K562 (cell line): Measurements from ENCODE around the gene MGAT4B. TPM values are rescaled to one million over a fixed set of nuclear protein-coding genes. Genes with fewer than 3 reads are reported as not detected.

Source experiments
- ARID1B ChIP-seq: fragments of 450-650 bp; IDR thresholded peaks from 2 replicates; pipeline ENCODE4 v1.6.1; 2016; ENCODE audit warnings: antibody characterized with exemption, mild to moderate bottlenecking, inconsistent platforms
- ARID4B ChIP-seq: sonication (generic); formaldehyde crosslinking; IDR thresholded peaks from 2 replicates; pipeline ENCODE4 v1.8.0; 2022; ENCODE audit warnings: mild to moderate bottlenecking, missing genetic modification reagents
- ATF6 ChIP-seq: sonication (generic); formaldehyde crosslinking; IDR thresholded peaks from 2 replicates; pipeline ENCODE4 v1.4.0; 2020; ENCODE audit warnings: mild to moderate bottlenecking, missing genetic modification reagents
- ATF7 ChIP-seq: fragments of 450-650 bp; IDR thresholded peaks from 2 replicates; pipeline ENCODE4 v1.7.1; 2014; ENCODE audit warnings: mild to moderate bottlenecking, moderate library complexity
- BDP1 ChIP-seq: IDR thresholded peaks from 3 replicates; pipeline ENCODE4 v1.6.1; 2011; ENCODE audit not compliant: insufficient read length, insufficient read depth
- CCAR2 ChIP-seq: fragments of 200-400 bp; formaldehyde crosslinking; IDR thresholded peaks from 2 replicates; pipeline ENCODE4 v1.6.1; 2017; ENCODE audit warnings: mild to moderate bottlenecking, low read depth, low read length
- CTCFL ChIP-seq: IDR thresholded peaks from 2 replicates; pipeline ENCODE4 v1.6.1; 2011; ENCODE audit warnings: borderline replicate concordance, low read depth, mild to moderate bottlenecking, moderate library complexity, low read length; ENCODE audit not compliant: insufficient read depth, poor library complexity, severe bottlenecking
- KHSRP ChIP-seq: fragments of 450-650 bp; IDR thresholded peaks from 2 replicates; pipeline ENCODE4 v1.6.1; 2017
- KLF1 ChIP-seq: fragments of 450-650 bp; IDR thresholded peaks from 2 replicates; pipeline ENCODE4 v1.6.1; 2016; ENCODE audit warnings: missing genetic modification characterization, missing compliant biosample characterization
- POLR2B ChIP-seq: fragments of 450-650 bp; IDR thresholded peaks from 2 replicates; pipeline ENCODE4 v1.6.1; 2018; ENCODE audit warnings: low read depth; ENCODE audit not compliant: partially characterized antibody
- RB1 ChIP-seq: fragments of 450-650 bp; IDR thresholded peaks from 2 replicates; pipeline ENCODE4 v1.6.1; 2017; ENCODE audit warnings: low read depth, mild to moderate bottlenecking
- SIX5 ChIP-seq, 2 experiments: IDR thresholded peaks; 2 replicates each; pipeline ENCODE4 v1.6.1; 2011; ENCODE audit warnings: low read length in 2 of 2, borderline replicate concordance in 1 of 2, low read depth in 1 of 2, mild to moderate bottlenecking in 1 of 2, moderate library complexity in 1 of 2; ENCODE audit not compliant: insufficient read depth in 1 of 2
- SNRNP70 ChIP-seq: fragments of 200-400 bp; formaldehyde crosslinking; optimal IDR thresholded peaks from 2 replicates; pipeline ENCODE3; 2017; ENCODE audit warnings: low read depth, low read length
- SREBF2 ChIP-seq: sonication (generic); formaldehyde crosslinking; IDR thresholded peaks from 2 replicates; pipeline ENCODE4 v1.4.0; 2020; ENCODE audit warnings: mild to moderate bottlenecking, missing genetic modification reagents
- TEAD2 ChIP-seq: fragments of 450-650 bp; IDR thresholded peaks from 2 replicates; pipeline ENCODE4 v1.6.1; 2016; ENCODE audit warnings: missing genetic modification characterization, control low read depth, missing compliant biosample characterization
- XRCC5 ChIP-seq: fragments of 200-400 bp; formaldehyde crosslinking; IDR thresholded peaks from 2 replicates; pipeline ENCODE4 v1.6.1; 2017; ENCODE audit warnings: low read depth, mild to moderate bottlenecking, low read length
- ZNF217 ChIP-seq: sonication (generic); formaldehyde crosslinking; IDR thresholded peaks from 2 replicates; pipeline ENCODE4 v1.8.0; 2022; ENCODE audit warnings: mild to moderate bottlenecking, missing genetic modification reagents
- ZNF232 ChIP-seq: sonication (generic); formaldehyde crosslinking; IDR thresholded peaks from 2 replicates; pipeline ENCODE4 v1.8.0; 2022; ENCODE audit warnings: mild to moderate bottlenecking, missing genetic modification reagents
- ZNF511 ChIP-seq: sonication (generic); formaldehyde crosslinking; IDR thresholded peaks from 2 replicates; pipeline ENCODE4 v1.8.0; 2022; ENCODE audit warnings: mild to moderate bottlenecking, missing genetic modification reagents
- ZNF586 ChIP-seq: fragments of 450-650 bp; formaldehyde crosslinking; conservative IDR thresholded peaks from 2 replicates; pipeline ENCODE4 v1.4.0; 2020; ENCODE audit warnings: mild to moderate bottlenecking, moderate library complexity
- polyA plus RNA-seq, 8 experiments: library from polyadenylated mRNA; depleted of rRNA in 4 of 8; stranded (reverse) in 5 of 8; unstranded in 3 of 8; fragments of >200 nt; fragmentation: Nextera tagmentation in 2 of 8; fragmentation: Illumina TruSeq in 1 of 8; extraction: Ambion mirVana in 2 of 8; extraction: Trizol in 1 of 8; gene quantifications; 2 replicates each; pipeline versions ENCODE4 v1.2.1 to v1.2.3, GENCODE V29; 2011 to 2014; ENCODE audit warnings: inconsistent platforms in 1 of 8, missing spikeins in 1 of 8
- total RNA-seq, 7 experiments: library from RNA; depleted of rRNA in 6 of 7; stranded (reverse); fragments of >200 nt in 6 of 7; fragmentation: Illumina TruSeq in 2 of 7; extraction: Trizol in 2 of 7; gene quantifications; 2 replicates each; pipeline versions ENCODE4 v1.2.1 to v1.2.3, GENCODE V29; 2011 to 2021; ENCODE audit warnings: low replicate concordance in 1 of 7

Gene MGAT4B
- total and polyA plus RNA-seq, 9 of the 15 experiments (the other 6 are each of a cell fraction or from before 2014, with no cell fraction given) = 0.34 to 133 (median 75.4) TPM

GRCh38 chr5:179763215-179763945 is 43.3 kb downstream of the MGAT4B start (continued):
- no peak for TF ChIP-seq ZNF586 (CRISPR knock-in tag)
- no peak for TF ChIP-seq ATF6
- no peak for TF ChIP-seq ARID1B
- 0 out of 2 replicates have a peak, but pooled peaks have one; percentile 42 for TF ChIP-seq RB1
- TF ChIP-seq XRCC5 = no peak
- TF ChIP-seq ZNF232 (CRISPR knock-in tag) = no peak
- TF ChIP-seq SREBF2 (CRISPR knock-in tag) = no peak
- TF ChIP-seq ATF7 = 0 out of 2 replicates have a peak, but pooled peaks have one; percentile 25
- TF ChIP-seq CTCFL = no peak
- no peak for TF ChIP-seq TEAD2 (tag)
- no peak for TF ChIP-seq ARID4B (CRISPR knock-in tag)
- TF ChIP-seq BDP1 = no peak
- TF ChIP-seq SIX5 (IDR thresholded peaks at IDR 0.05; ENCODE audit: borderline replicate concordance in 1 of 2, insufficient read depth in 1 of 2, low read depth in 1 of 2, low read length in 2 of 2) = 0 out of 4 replicates have a peak, but pooled peaks of 1 of the 2 experiments have one; percentile 11
- no peak for TF ChIP-seq POLR2B
- TF ChIP-seq SNRNP70 = no peak
- no peak for TF ChIP-seq KLF1 (tag)
- TF ChIP-seq CCAR2 = no peak
- no peak for TF ChIP-seq ZNF511
- no peak for TF ChIP-seq ZNF217 (CRISPR knock-in tag)
- TF ChIP-seq KHSRP = no peak
